Activated T-cell treated with anti-CD3 and anti-CD28 coated beads for 48 hours (primary cell): ENCODE data around the gene GNG13.

Source experiments
- DNase-seq: peaks from one replicate; pipeline ENCODE4 v3.0.0-alpha.2; 2020; ENCODE audit warnings: low read depth

Gene GNG13

GRCh38 chr16:794091-794822, 6.3 kb downstream of the GNG13 start:
- DNase-seq: no peak

- no peak for DNase-seq
These were observed 7.1 kb downstream of the GNG13 start for GRCh38 chr16:793414-793813.

- DNase-seq: no peak
These were observed 8.1 kb downstream of the GNG13 start for GRCh38 chr16:792221-792995.

GRCh38 chr16:791131-791530, 9.4 kb downstream of the GNG13 start:
- DNase-seq: no peak

GRCh38 chr16:790086-790485, 10.4 kb downstream of the GNG13 start:
- no peak for DNase-seq

- DNase-seq: no peak
These were observed 11.2 kb downstream of the GNG13 start for GRCh38 chr16:789191-789850.

- peak; percentile 96 for DNase-seq
These were observed 12.0 kb downstream of the GNG13 start, which contains the start of gene CHTF18 for GRCh38 chr16:788399-789126. CHTF18 (plus strand) TSS chr16:788620; CDS start chr16:788685, 65 bp downstream.

GRCh38 chr16:787978-788398, 12.5 kb downstream of the GNG13 start, which contains the start of gene RPUSD1:
RPUSD1 (minus strand) TSS chr16:788381; CDS start chr16:787737, 644 bp downstream.
- no peak for DNase-seq

GRCh38 chr16:787321-787966, 13.1 kb downstream of the GNG13 start:
- DNase-seq: no peak

- peak; percentile 76 for DNase-seq
These were observed 14.7 kb downstream of the GNG13 start for GRCh38 chr16:785563-786535.

- no peak for DNase-seq
These were observed 16.1 kb downstream of the GNG13 start for GRCh38 chr16:784431-784830.

- DNase-seq: no peak
These were observed 17.0 kb downstream of the GNG13 start for GRCh38 chr16:783404-784161.

GRCh38 chr16:782766-783403, 17.6 kb downstream of the GNG13 start:
- no peak for DNase-seq

GRCh38 chr16:782258-782657, 18.3 kb downstream of the GNG13 start:
- no peak for DNase-seq

GRCh38 chr16:781346-782010, 19.1 kb downstream of the GNG13 start:
- DNase-seq: no peak

- no peak for DNase-seq
These were observed 20.2 kb downstream of the GNG13 start for GRCh38 chr16:780296-780695.

- DNase-seq: no peak
These were observed 21.0 kb downstream of the GNG13 start for GRCh38 chr16:779561-779960.

GRCh38 chr16:778909-779527, 21.5 kb downstream of the GNG13 start:
- no peak for DNase-seq
